T-helper 2 cell (primary cell): ENCODE measurements around the gene PERP.
"Not testable (repeated sequence)": the region's sequence is repeated elsewhere in the genome, so short reads cannot be mapped to it uniquely, and the experiment has no call there.

Source experiments
- DNase-seq, 5 experiments: peaks; one replicate each; pipeline versions ENCODE4 v3.0.0 to v3.0.0-alpha.2; 2012 to 2022

Gene PERP

GRCh38 chr6:138104618-138105213, 2.5 kb downstream of the PERP start:
- no peak for DNase-seq

DNA sequence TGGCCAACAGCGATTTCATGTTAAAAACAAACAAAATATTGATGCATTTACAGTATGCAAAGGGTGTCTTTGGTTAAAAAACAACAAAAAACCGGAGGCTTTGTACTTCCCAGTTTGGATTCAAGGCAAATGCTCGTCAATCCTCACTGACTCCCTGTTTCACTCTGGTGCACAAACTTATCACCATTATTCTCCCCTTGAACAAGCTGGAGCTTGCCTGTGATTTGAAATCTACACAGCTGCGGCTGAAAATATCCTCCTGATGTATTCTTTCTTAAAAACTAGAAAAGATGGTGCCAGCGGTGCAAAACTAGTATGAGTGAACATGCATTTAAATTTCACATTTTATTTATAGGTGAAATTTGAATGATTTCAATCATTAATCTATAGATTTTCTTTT, 3.3 kb downstream of the PERP start:
- no peak for DNase-seq

- DNase-seq: no peak
Measured at GRCh38 chr6:138101946-138102731, 5.1 kb downstream of the PERP start.

GRCh38 chr6:138099832-138100231, 7.4 kb downstream of the PERP start:
- DNase-seq: no peak

GRCh38 chr6:138098306-138098705, 8.9 kb downstream of the PERP start:
- no peak for DNase-seq

- no peak for DNase-seq
Measured at GRCh38 chr6:138094260-138094659, 13.0 kb downstream of the PERP start.

GRCh38 chr6:138093632-138094031, 13.6 kb downstream of the PERP start:
- no peak for DNase-seq

- DNase-seq: no peak
Measured at GRCh38 chr6:138092686-138093085, 14.5 kb downstream of the PERP start.

DNA sequence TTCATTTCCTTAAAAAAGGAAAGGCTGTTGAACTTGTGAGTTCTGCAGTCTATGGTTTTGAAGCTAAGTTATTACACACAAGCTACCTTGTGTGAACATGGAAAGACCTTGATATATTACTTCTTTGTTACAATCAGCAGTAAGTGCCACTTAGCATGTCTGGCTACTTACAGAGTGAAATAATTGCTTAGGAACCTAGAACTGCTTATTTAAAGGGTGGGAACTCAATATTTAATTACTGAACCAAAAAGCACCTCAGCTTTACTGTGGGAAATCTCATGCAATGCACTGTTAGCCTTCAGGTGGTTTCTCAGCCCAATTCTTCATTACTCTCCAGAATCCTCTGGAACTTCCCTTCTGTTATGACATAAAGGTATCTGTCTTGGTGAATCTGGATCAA, 17.9 kb downstream of the PERP start:
- no peak for DNase-seq

- DNase-seq: no peak
Measured at GRCh38 chr6:138088326-138088762, 18.9 kb downstream of the PERP start.

DNA sequence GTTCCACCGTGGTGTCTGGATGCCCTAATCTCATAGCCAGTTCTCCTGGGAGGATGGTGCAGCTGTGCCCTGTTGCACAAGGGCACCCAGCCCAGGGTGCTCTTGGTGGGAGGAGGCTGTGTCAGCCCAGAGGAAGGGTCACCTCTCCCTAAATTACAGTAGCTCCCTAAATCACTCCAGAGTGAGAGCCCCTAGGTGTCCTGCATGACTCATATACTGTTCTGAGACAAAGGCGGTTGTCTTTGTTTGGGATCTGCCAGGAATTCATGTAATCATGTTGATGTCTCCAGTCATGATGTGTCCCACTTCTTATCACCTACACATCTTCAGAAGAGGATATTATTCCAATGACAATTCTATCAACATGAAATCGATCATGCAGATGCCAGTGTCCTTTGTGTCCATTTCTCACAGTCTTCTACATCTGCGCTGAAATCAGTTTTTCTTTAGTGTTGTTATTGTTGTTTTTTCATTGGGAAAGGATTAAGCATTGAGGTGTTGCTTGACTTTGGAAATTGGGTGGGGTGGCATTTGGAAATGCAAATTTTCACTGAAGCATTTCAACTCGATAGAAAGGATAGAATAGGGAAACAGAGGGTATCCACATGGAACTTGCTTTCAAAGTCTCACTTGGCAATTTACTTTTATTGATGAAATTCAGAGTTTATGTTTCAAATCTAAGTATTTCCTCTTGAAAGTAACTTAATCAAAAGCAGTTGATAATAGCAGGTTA, 19.5 kb downstream of the PERP start:
- no peak for DNase-seq

GRCh38 chr6:138086573-138087196, 20.5 kb downstream of the PERP start:
- no peak for DNase-seq

GRCh38 chr6:138085839-138086222, 21.4 kb downstream of the PERP start:
- no peak for DNase-seq

GRCh38 chr6:138084904-138085838, 22.0 kb downstream of the PERP start:
- no peak for DNase-seq

GRCh38 chr6:138082232-138082631, 25.0 kb downstream of the PERP start:
- DNase-seq: no peak

GRCh38 chr6:138079556-138079955, 27.7 kb downstream of the PERP start:
- DNase-seq: not testable (repeated sequence)

DNA sequence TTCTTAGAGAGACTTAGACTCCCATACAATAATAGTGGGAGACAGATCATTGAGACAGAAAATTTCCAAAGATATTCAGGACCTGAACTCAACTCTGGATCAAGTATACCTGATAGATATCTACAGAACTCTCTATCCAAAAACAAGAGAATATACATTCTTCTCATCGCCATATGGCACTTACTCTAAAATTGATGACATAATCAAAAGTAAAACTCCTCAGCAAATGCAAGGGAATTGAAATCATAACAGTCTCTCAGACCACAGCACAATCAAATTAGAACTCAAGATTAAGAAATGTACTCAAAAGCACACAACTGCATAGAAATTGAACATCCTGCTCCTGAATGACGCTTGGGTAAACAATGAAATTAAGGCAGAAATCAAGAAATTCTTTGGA, 28.7 kb downstream of the PERP start:
- no peak for DNase-seq

- no peak for DNase-seq
Measured at GRCh38 chr6:138073264-138073663, 34.0 kb downstream of the PERP start.

DNA sequence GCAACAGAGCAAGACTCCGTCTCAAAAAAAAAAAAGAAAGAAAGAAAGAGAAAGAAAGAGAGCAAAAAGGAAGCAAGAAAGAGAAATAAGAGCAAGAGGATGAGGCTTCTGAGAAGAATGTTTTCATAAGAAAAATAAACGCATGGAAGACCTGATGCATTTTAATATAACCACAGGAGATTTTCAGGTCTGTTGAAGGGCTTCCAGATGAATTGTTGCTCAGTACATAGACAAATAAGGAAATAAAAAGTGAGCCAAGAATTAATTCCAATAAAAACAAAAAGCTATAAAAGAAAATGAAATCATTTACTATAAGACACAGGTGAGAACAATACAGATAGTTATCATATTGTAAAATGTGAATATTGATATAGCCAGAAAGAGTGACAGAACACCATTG, 43.5 kb downstream of the PERP start:
- no peak for DNase-seq

DNA sequence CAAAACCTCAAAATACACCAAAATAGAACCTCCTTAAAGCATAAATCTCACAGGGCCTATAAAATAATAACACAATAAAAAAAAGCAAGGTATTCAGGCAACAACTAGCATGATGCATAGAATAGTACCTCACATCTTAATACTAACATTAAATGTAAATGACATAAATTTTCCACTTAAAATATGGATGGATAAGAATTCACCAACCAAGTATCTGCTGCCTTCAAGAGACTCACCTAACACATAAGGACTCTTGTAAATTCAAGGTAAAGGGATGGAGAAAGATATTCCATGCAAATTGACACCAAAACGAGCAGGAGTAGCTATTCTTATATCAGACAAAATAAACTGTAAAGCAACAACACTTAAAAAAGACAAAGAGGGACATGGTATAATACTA, 52.2 kb downstream of the PERP start:
- DNase-seq: no peak

GRCh38 chr6:138052783-138053182, 54.4 kb downstream of the PERP start:
- DNase-seq: no peak

GRCh38 chr6:138044972-138045371, 62.2 kb downstream of the PERP start:
- no peak for DNase-seq
